ENCODE data around the gene PHF3. TPM values are rescaled to one million over a fixed set of nuclear protein-coding genes. Genes with fewer than 3 reads are reported as not detected.

PHF3 gene
- total RNA-seq, 2 donors from 2014 or later: 68.2 to 72.5 TPM

DNA sequence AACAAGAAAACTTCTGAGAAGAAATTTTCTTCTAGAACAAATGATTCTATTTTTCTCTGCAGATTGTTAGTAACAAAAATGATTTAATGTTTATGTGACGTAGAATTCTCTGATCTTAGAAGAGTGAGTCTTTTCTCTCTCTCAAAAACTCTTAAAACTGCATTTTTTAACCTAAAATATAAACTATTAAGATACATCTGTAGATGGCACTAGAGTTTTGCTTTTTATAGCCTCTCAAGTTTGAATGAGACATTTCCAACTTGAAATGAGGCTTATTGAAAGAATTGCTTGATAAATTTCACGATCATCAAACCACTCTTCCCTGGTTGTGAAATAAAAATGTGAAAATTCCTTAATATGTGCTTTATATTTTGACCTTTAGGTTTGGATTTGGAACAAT, 53.8 kb downstream of the PHF3 start:
- no peak overlapping the region for H3K27ac Mint-ChIP-seq
- H3K4me3 Mint-ChIP-seq: no peak overlapping the region
- peaks cover 8% of the 10 kb centered on the region for H3K9me3 Mint-ChIP-seq
- DNase-seq: no peak
- Histone ChIP-seq H3K36me3 (ENCODE audit: control insufficient read depth, insufficient read depth, low read length) (peaks cover 37% of the 10 kb centered on the region), H3K9me3 (ENCODE audit: control insufficient read depth, low read length) (peaks cover 4% of the 10 kb centered on the region), H3K9ac (ENCODE audit: extremely low read depth, low read length, poor library complexity, severe bottlenecking) (no peak overlapping the region), H3K27ac (ENCODE audit: low read depth, low read length) (no peak overlapping the region), H3K4me1 (ENCODE audit: control insufficient read depth, insufficient read depth, low read length) (no peaks in the 10 kb centered on the region), H3K27me3 (ENCODE audit: control insufficient read depth, insufficient read depth, low read length, poor library complexity, severe bottlenecking) (no peaks in the 10 kb centered on the region), H3K4me3 (ENCODE audit: low read length) (no peak overlapping the region)
- no peaks in the 10 kb centered on the region for H3K4me1 Mint-ChIP-seq
- WGBS, 2 experiments (ENCODE audit: insufficient coverage in 1 of 2, insufficient read length in 1 of 2): 100% methylated on average over 1 of the region's 2 CpGs
- H3K36me3 Mint-ChIP-seq (ENCODE audit: low read depth): peaks cover 44% of the 10 kb centered on the region
- H3K27me3 Mint-ChIP-seq (ENCODE audit: insufficient read depth): no peaks in the 10 kb centered on the region
- TF ChIP-seq, protein P1, sequence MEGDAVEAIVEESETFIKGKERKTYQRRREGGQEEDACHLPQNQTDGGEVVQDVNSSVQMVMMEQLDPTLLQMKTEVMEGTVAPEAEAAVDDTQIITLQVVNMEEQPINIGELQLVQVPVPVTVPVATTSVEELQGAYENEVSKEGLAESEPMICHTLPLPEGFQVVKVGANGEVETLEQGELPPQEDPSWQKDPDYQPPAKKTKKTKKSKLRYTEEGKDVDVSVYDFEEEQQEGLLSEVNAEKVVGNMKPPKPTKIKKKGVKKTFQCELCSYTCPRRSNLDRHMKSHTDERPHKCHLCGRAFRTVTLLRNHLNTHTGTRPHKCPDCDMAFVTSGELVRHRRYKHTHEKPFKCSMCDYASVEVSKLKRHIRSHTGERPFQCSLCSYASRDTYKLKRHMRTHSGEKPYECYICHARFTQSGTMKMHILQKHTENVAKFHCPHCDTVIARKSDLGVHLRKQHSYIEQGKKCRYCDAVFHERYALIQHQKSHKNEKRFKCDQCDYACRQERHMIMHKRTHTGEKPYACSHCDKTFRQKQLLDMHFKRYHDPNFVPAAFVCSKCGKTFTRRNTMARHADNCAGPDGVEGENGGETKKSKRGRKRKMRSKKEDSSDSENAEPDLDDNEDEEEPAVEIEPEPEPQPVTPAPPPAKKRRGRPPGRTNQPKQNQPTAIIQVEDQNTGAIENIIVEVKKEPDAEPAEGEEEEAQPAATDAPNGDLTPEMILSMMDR (conservative IDR thresholded peaks at IDR 0.05): no peak

DNA sequence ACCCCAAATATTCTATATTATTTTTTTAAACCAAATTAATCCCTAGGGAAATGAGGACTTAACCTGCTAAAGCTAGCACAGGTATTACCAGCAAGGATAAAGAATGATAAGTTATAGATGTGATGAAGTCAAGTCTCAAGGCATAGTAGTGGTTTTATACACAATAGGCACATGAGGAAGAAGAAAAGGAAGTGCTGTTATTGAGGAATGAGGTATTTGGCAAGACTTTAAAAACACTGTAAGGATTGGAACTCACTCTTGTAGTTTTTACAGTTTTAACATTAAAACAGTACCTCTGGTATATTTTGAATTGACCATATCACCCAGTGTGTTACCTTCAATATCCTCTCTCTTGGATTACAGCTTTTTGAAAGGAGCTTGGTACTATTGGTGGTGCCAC, 54.6 kb downstream of the PHF3 start:
- Mint-ChIP-seq H3K27me3 (ENCODE audit: insufficient read depth) (no peaks in the 10 kb centered on the region), H3K9me3 (peaks cover 8% of the 10 kb centered on the region), H3K4me1 (no peaks in the 10 kb centered on the region), H3K36me3 (ENCODE audit: low read depth) (peaks cover 42% of the 10 kb centered on the region), H3K27ac (no peak overlapping the region), H3K4me3 (no peak overlapping the region)
- Histone ChIP-seq H3K9me3 (ENCODE audit: control insufficient read depth, low read length) (peaks cover 4% of the 10 kb centered on the region), H3K4me1 (ENCODE audit: control insufficient read depth, insufficient read depth, low read length) (no peaks in the 10 kb centered on the region), H3K36me3 (ENCODE audit: control insufficient read depth, insufficient read depth, low read length) (peaks cover 35% of the 10 kb centered on the region), H3K4me3 (ENCODE audit: low read length) (no peak overlapping the region), H3K9ac (ENCODE audit: extremely low read depth, low read length, poor library complexity, severe bottlenecking) (no peak overlapping the region), H3K27ac (ENCODE audit: low read depth, low read length) (no peak overlapping the region), H3K27me3 (ENCODE audit: control insufficient read depth, insufficient read depth, low read length, poor library complexity, severe bottlenecking) (no peaks in the 10 kb centered on the region)
- TF ChIP-seq, protein P1 (conservative IDR thresholded peaks at IDR 0.05): no peak
- DNase-seq: no peak

DNA sequence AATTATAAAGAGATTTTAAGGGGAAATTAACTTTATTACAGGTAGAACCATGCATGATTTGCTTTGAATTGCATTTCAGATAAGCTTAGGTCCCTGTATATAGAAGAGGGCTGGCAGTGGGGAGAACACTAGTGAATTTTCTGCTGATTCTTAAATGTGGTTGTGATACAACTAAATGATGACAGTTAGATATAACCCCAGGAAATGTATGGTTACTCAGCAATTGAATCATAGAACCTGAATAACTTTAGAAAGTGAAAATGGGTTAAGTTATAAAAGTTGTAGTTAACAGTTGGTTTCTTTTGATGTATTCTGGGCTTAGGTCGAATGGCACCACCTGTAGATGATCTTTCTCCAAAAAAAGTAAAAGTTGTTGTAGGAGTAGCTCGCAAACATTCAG, 70.1 kb downstream of the PHF3 start:
- Mint-ChIP-seq H3K9me3 (no peaks in the 10 kb centered on the region), H3K4me1 (no peaks in the 10 kb centered on the region), H3K27ac (no peak overlapping the region), H3K36me3 (ENCODE audit: low read depth) (peaks cover 69% of the 10 kb centered on the region), H3K4me3 (no peak overlapping the region), H3K27me3 (ENCODE audit: insufficient read depth) (no peaks in the 10 kb centered on the region)
- H3K9me3 ChIP-seq (ENCODE audit: control insufficient read depth, low read length): no peaks in the 10 kb centered on the region
- WGBS, 2 experiments (ENCODE audit: insufficient coverage in 1 of 2, insufficient read length in 1 of 2): 89% methylated on average over 2 of the region's 2 CpGs; no CpG with 5 or more reads in 1 of the 2 experiments
- H3K27me3 ChIP-seq (ENCODE audit: control insufficient read depth, insufficient read depth, low read length, poor library complexity, severe bottlenecking): no peaks in the 10 kb centered on the region
- no peak overlapping the region for H3K4me3 ChIP-seq (ENCODE audit: low read length)
- DNase-seq: no peak
- H3K4me1 ChIP-seq (ENCODE audit: control insufficient read depth, insufficient read depth, low read length): no peaks in the 10 kb centered on the region
- TF ChIP-seq, protein P1 (conservative IDR thresholded peaks at IDR 0.05): no peak
- H3K9ac ChIP-seq (ENCODE audit: extremely low read depth, low read length, poor library complexity, severe bottlenecking): no peak overlapping the region
- peaks cover 92% of the 10 kb centered on the region for H3K36me3 ChIP-seq (ENCODE audit: control insufficient read depth, insufficient read depth, low read length)
- no peak overlapping the region for H3K27ac ChIP-seq (ENCODE audit: low read depth, low read length)
